SK-N-SH (cell line): ENCODE results near the gene P2RY12. TPM values are rescaled to one million over a fixed set of nuclear protein-coding genes. Genes with fewer than 3 reads are reported as not detected.

Experiments used
- CTCF ChIA-PET: fragments of 300-600, 350-600 bp; formaldehyde crosslinking; extraction: SDS; loops from one replicate; lab custom pipeline; 2021; lab: Yijun Ruan, JAX
- POLR2A ChIA-PET: fragments of 350-600 bp; sonication (Branson Sonifier 250); formaldehyde crosslinking; extraction: SDS; loops from one replicate; lab custom pipeline; 2020; ENCODE audit warnings: antibody characterized with exemption, inconsistent platforms; lab: Yijun Ruan, JAX
- DNase-seq: peaks from one replicate; pipeline ENCODE4 v3.0.0; 2012
- H2AFZ ChIP-seq: fragments of 200-600 bp; sonication (generic); 2 replicates; pipeline ENCODE4 v1.8.1; 2016; ENCODE audit warnings: antibody characterized with exemption, mild to moderate bottlenecking, low read depth
- H3F3A ChIP-seq: fragments of 200-600 bp; sonication (generic); replicated peaks from 2 replicates; pipeline ENCODE3; 2016; ENCODE audit warnings: antibody characterized with exemption, mild to moderate bottlenecking; ENCODE audit not compliant: insufficient read depth
- H3K27ac ChIP-seq, 2 experiments: fragments of 200-500 bp in 1 of 2; fragments of 200-600 bp in 1 of 2; sonication (Bioruptor generic) in 1 of 2; sonication (generic), shearing (Covaris generic) in 1 of 2; 2 replicates each; pipeline versions ENCODE4 v1.5.1 to v1.6.1; 2014 to 2016; ENCODE audit warnings: low read depth in 2 of 2, inconsistent platforms in 1 of 2, low read length in 1 of 2, mild to moderate bottlenecking in 1 of 2, mixed read lengths in 1 of 2
- H3K27me3 ChIP-seq: fragments of 200-600 bp; sonication (generic), shearing (Covaris generic); 2 replicates; pipeline ENCODE4 v1.6.1; 2016; ENCODE audit warnings: mixed run types; ENCODE audit not compliant: insufficient read depth
- H3K36me3 ChIP-seq, 2 experiments: fragments of 200-500 bp in 1 of 2; fragments of 200-600 bp in 1 of 2; sonication (Bioruptor generic) in 1 of 2; sonication (generic) in 1 of 2; replicated peaks in 1 of 2; 2 replicates each; pipeline versions ENCODE3 to v1.5.1; 2014 to 2016; ENCODE audit warnings: low read length in 1 of 2, mild to moderate bottlenecking in 1 of 2; ENCODE audit not compliant: insufficient read depth in 2 of 2, control insufficient read depth in 1 of 2
- H3K4me1 ChIP-seq, 2 experiments: fragments of 200-500 bp in 1 of 2; fragments of 200-600 bp in 1 of 2; sonication (Bioruptor generic) in 1 of 2; sonication (generic), shearing (Covaris generic) in 1 of 2; 2 replicates each; pipeline versions ENCODE4 v1.5.1 to v1.6.1; 2014 to 2016; ENCODE audit warnings: low read depth in 1 of 2, low read length in 1 of 2, mixed run types in 1 of 2; ENCODE audit not compliant: insufficient read depth in 2 of 2, control insufficient read depth in 1 of 2
- H3K4me2 ChIP-seq: fragments of 200-600 bp; sonication (generic), shearing (Covaris generic); 2 replicates; pipeline ENCODE4 v1.6.1; 2017; ENCODE audit warnings: mixed run types
- H3K4me3 ChIP-seq, 2 experiments: fragments of 200-500 bp in 1 of 2; fragments of 200-600 bp in 1 of 2; sonication (Bioruptor generic) in 1 of 2; sonication (generic), shearing (Covaris generic) in 1 of 2; 2 replicates each; pipeline versions ENCODE4 v1.5.1 to v1.8.1; 2014 to 2016; ENCODE audit warnings: low read depth in 2 of 2, inconsistent platforms in 1 of 2, low read length in 1 of 2, mild to moderate bottlenecking in 1 of 2, mixed read lengths in 1 of 2, moderate library complexity in 1 of 2
- H3K79me2 ChIP-seq: fragments of 200-600 bp; sonication (generic); 2 replicates; pipeline ENCODE4 v1.8.1; 2017; ENCODE audit warnings: mild to moderate bottlenecking; ENCODE audit not compliant: insufficient read depth
- H3K9ac ChIP-seq: fragments of 200-600 bp; sonication (generic); 2 replicates; pipeline ENCODE4 v1.6.1; 2017; ENCODE audit warnings: mixed run types
- H3K9me2 ChIP-seq: fragments of 200-600 bp; sonication (generic); 2 replicates; pipeline ENCODE4 v1.6.1; 2017; ENCODE audit warnings: mixed run types
- H3K9me3 ChIP-seq: fragments of 200-600 bp; sonication (generic); 2 replicates; pipeline ENCODE4 v1.6.1; 2017; ENCODE audit warnings: mixed run types, mild to moderate bottlenecking, moderate library complexity
- H4K20me1 ChIP-seq: fragments of 200-600 bp; sonication (generic); 2 replicates; pipeline ENCODE4 v1.6.1; 2017; ENCODE audit warnings: mild to moderate bottlenecking, mixed run types; ENCODE audit not compliant: insufficient read depth
- ELF1 ChIP-seq: IDR thresholded peaks from 2 replicates; pipeline ENCODE4 v1.4.0; 2012
- EP300 ChIP-seq, 2 experiments: IDR thresholded peaks; 2 replicates each; pipeline versions ENCODE4 v1.4.0 to v1.6.1; 2012; ENCODE audit warnings: borderline replicate concordance in 1 of 2, low read depth in 1 of 2, low read length in 1 of 2
- EZH2phosphoT487 ChIP-seq: fragments of 200-600 bp; sonication (generic); IDR thresholded peaks from 2 replicates; pipeline ENCODE4 v1.6.1; 2017; ENCODE audit warnings: low read depth, mixed run types, mild to moderate bottlenecking, antibody characterized with exemption, moderate library complexity, borderline replicate concordance
- FOSL2 ChIP-seq: IDR thresholded peaks from 2 replicates; pipeline ENCODE4 v1.4.0; 2012; ENCODE audit warnings: low read depth, mild to moderate bottlenecking, moderate library complexity, borderline replicate concordance
- GATA2 ChIP-seq: sonication (generic); formaldehyde crosslinking; IDR thresholded peaks from 2 replicates; pipeline ENCODE4 v1.5.0; 2020; ENCODE audit warnings: mild to moderate bottlenecking, missing genetic modification reagents
- JUND ChIP-seq: IDR thresholded peaks from 2 replicates; pipeline ENCODE4 v1.4.0; 2012
- MEF2A ChIP-seq: IDR thresholded peaks from 2 replicates; pipeline ENCODE4 v1.4.0; 2012; ENCODE audit warnings: low read depth, borderline replicate concordance
- MXI1 ChIP-seq: IDR thresholded peaks from 2 replicates; pipeline ENCODE4 v1.6.1; 2012; ENCODE audit warnings: mild to moderate bottlenecking, low read depth, low read length, improper control_type of control experiment
- NFIC ChIP-seq: IDR thresholded peaks from 2 replicates; pipeline ENCODE4 v1.4.0; 2012; ENCODE audit warnings: borderline replicate concordance
- PBX3 ChIP-seq: IDR thresholded peaks from 2 replicates; pipeline ENCODE4; 2012
- POLR2AphosphoS5 ChIP-seq: IDR thresholded peaks from 2 replicates; pipeline ENCODE4 v1.6.1; 2012; ENCODE audit warnings: low read depth, low read length
- SMC3 ChIP-seq: IDR thresholded peaks from 2 replicates; pipeline ENCODE4 v1.6.1; 2012; ENCODE audit warnings: low read depth, low read length, improper control_type of control experiment
- TEAD4 ChIP-seq: IDR thresholded peaks from 2 replicates; pipeline ENCODE4 v1.4.0; 2012; ENCODE audit warnings: mild to moderate bottlenecking, borderline replicate concordance; ENCODE audit not compliant: insufficient read depth
- USF2 ChIP-seq: fragments of 150-350 bp; IDR thresholded peaks from 2 replicates; pipeline ENCODE4 v1.6.1; 2017; ENCODE audit warnings: antibody characterized with exemption, low read length, low read depth, borderline replicate concordance
- YY1 ChIP-seq: IDR thresholded peaks from 2 replicates; pipeline ENCODE4 v1.4.0; 2012; ENCODE audit warnings: low read depth, mild to moderate bottlenecking
- ZBTB33 ChIP-seq: IDR thresholded peaks from 2 replicates; pipeline ENCODE4 v1.4.0; 2012; ENCODE audit warnings: low read depth, borderline replicate concordance
- WGBS: methylation state at CpG from one replicate; pipeline ENCODE4 v1.1.6; 2017; ENCODE audit warnings: low lambda C conversion rate; 5-methylcytosine and 5-hydroxymethylcytosine counted together
- polyA plus RNA-seq, 3 experiments: library from polyadenylated mRNA; depleted of rRNA; stranded (reverse); fragments of >200 nt; gene quantifications; 2 replicates each; pipeline ENCODE4 v1.2.3, GENCODE V29; 2012

P2RY12 gene
- polyA plus RNA-seq, 1 of the 3 experiments (the other 2 are of a cell fraction): not detected

GRCh38 chr3:151404316-151404715 is 19.8 kb upstream of the P2RY12 start (continued):
- TF ChIP-seq PBX3 (no peak), EZH2phosphoT487 (no peak), MEF2A (no peak), ELF1 (no peak), FOSL2 (no peak), MXI1 (no peak), EP300 (IDR thresholded peaks at IDR 0.05; ENCODE audit: borderline replicate concordance in 1 of 2, low read depth in 1 of 2, low read length in 1 of 2) (no peak)

GRCh38 chr3:151403246-151403645 is 18.7 kb upstream of the P2RY12 start:
- Histone ChIP-seq H4K20me1 (no peaks in the 10 kb centered on the region), H2AFZ (no peak overlapping the region), H3K9me3 (no peaks in the 10 kb centered on the region), H3K4me1 (peaks cover 0 to 2% of the 10 kb centered on the region in 2 experiments; a peak in 2 of 4 replicates), H3F3A (no peaks in the 10 kb centered on the region), H3K27me3 (no peaks in the 10 kb centered on the region), H3K79me2 (no peaks in the 10 kb centered on the region), H3K36me3 (no peaks in the 10 kb centered on the region), H3K9me2 (no peaks in the 10 kb centered on the region), H3K27ac (no peak overlapping the region), H3K9ac (no peak overlapping the region), H3K4me2 (no peak overlapping the region), H3K4me3 (no peak overlapping the region)
- ChIA-PET POLR2A (no interaction called here), CTCF (interaction anchor here (1.2 kb wide), 1 partner anchor 29 kb away, joined by 3 read pairs; no protein-coding TSS in a partner anchor)
- WGBS: 46% methylated on average over 2 of the region's 2 CpGs
- no peak for TF ChIP-seq JUND
- no peak for TF ChIP-seq POLR2AphosphoS5
- no peak for TF ChIP-seq NFIC
- no peak for TF ChIP-seq PBX3
- no peak for TF ChIP-seq ZBTB33
- no peak for TF ChIP-seq GATA2 (CRISPR knock-in tag)
- TF ChIP-seq TEAD4: no peak
- no peak for TF ChIP-seq SMC3
- no peak for TF ChIP-seq USF2
- no peak for TF ChIP-seq YY1
- no peak for DNase-seq
